ENCODE measurements around the gene TRMT2A.

Gene TRMT2A

DNA sequence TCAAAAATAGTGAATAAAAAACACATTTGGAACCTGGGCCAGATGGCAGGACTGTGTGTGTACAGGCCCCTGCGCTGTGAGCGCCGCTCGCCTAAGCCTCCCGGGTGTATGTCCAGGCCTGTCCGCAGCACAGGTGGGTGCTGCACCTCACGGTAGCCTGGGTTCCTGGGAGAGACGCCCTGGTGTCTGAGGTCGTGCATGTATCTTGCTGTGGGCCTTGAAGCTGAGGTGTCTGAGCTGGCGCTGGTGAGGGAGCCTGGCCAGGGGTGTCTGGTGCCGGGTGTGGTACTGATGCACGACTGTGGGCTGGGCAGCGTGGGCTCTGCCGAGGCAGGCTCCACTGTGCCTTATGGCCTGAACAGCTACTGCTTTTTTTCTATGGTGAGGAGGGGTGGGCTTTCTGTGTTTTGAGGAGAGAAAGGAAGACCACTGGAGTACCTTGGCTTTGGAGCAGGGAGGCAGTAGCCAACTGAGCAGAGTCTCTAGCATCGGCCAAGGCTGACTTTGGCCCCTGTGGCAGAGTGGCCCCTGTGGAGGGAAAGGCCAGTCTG, 10.4 kb upstream of the TRMT2A start:
- ATAC-seq, result no peak

DNA sequence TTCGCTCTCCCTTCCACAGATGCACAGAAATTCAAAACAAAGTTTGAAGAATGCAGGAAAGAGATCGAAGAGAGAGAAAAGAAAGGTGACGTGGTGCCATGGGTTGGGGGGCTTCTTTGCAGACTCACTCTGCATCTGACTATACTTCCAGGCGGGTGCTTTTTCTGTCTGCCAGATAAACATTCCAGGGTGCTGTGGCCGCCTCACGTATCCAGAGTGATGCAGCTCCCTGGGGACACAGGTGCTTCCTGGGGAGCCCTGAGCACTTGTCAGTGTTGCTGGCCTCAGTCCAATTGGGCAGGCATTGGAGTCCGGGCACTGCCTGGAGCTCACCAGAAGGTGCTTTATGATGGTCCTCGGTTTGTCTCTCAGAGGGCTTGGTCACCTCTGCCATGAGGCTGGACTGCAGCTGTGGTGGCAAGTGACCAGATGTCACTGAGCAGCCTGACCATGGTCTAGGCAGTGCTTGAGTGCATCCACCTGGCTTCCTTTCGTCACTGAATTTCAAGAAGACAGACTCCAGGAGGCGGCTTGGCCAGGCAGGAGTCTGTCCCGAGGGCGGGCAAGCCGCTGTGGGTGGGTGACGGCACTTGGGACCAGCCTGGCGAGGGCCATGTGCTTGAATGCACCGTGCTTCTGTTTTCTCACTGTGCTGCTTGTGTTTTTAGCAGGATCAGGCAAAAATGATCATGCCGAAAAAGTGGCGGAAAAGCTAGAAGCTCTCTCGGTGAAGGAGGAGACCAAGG, 9.4 kb upstream of the TRMT2A start:
- no peak for TF ChIP-seq SNAI2 (CRISPR knock-in tag; IDR thresholded peaks at IDR 0.05)
- TF ChIP-seq BACH2 (CRISPR knock-in tag; IDR thresholded peaks at IDR 0.05; ENCODE audit: borderline replicate concordance), result no peak
- TF ChIP-seq TOX (CRISPR knock-in tag; IDR thresholded peaks at IDR 0.05; ENCODE audit: borderline replicate concordance), result no peak
- TF ChIP-seq ZNF70 (CRISPR knock-in tag; IDR thresholded peaks at IDR 0.05), result no peak
- TF ChIP-seq, protein P1, sequence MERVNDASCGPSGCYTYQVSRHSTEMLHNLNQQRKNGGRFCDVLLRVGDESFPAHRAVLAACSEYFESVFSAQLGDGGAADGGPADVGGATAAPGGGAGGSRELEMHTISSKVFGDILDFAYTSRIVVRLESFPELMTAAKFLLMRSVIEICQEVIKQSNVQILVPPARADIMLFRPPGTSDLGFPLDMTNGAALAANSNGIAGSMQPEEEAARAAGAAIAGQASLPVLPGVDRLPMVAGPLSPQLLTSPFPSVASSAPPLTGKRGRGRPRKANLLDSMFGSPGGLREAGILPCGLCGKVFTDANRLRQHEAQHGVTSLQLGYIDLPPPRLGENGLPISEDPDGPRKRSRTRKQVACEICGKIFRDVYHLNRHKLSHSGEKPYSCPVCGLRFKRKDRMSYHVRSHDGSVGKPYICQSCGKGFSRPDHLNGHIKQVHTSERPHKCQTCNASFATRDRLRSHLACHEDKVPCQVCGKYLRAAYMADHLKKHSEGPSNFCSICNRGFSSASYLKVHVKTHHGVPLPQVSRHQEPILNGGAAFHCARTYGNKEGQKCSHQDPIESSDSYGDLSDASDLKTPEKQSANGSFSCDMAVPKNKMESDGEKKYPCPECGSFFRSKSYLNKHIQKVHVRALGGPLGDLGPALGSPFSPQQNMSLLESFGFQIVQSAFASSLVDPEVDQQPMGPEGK (CRISPR knock-in tag; IDR thresholded peaks at IDR 0.05; ENCODE audit: borderline replicate concordance), result no peak
- no peak for TF ChIP-seq ZFP30 (CRISPR knock-in tag; IDR thresholded peaks at IDR 0.05)
- TF ChIP-seq GLIS3 (CRISPR knock-in tag; IDR thresholded peaks at IDR 0.05), result no peak
- no peak for TF ChIP-seq ZFP3 (CRISPR knock-in tag; IDR thresholded peaks at IDR 0.05)
- no peak for TF ChIP-seq ZNF8 (CRISPR knock-in tag; IDR thresholded peaks at IDR 0.05)
- no peak for TF ChIP-seq ZC3H10 (CRISPR knock-in tag; IDR thresholded peaks at IDR 0.05)
- no peak for TF ChIP-seq ESRRG (CRISPR knock-in tag; IDR thresholded peaks at IDR 0.05)
- TF ChIP-seq, protein P2, sequence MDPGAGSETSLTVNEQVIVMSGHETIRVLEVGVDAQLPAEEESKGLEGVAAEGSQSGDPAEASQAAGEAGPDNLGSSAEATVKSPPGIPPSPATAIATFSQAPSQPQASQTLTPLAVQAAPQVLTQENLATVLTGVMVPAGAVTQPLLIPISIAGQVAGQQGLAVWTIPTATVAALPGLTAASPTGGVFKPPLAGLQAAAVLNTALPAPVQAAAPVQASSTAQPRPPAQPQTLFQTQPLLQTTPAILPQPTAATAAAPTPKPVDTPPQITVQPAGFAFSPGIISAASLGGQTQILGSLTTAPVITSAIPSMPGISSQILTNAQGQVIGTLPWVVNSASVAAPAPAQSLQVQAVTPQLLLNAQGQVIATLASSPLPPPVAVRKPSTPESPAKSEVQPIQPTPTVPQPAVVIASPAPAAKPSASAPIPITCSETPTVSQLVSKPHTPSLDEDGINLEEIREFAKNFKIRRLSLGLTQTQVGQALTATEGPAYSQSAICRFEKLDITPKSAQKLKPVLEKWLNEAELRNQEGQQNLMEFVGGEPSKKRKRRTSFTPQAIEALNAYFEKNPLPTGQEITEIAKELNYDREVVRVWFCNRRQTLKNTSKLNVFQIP (CRISPR knock-in tag; IDR thresholded peaks at IDR 0.05; ENCODE audit: borderline replicate concordance, low read depth), result no peak
- no peak for TF ChIP-seq CSDC2 (CRISPR knock-in tag; IDR thresholded peaks at IDR 0.05)
- TF ChIP-seq ZNF565 (CRISPR knock-in tag; conservative IDR thresholded peaks at IDR 0.05; ENCODE audit: low read depth), result no peak
- TF ChIP-seq PPARA (CRISPR knock-in tag; IDR thresholded peaks at IDR 0.05; ENCODE audit: borderline replicate concordance), result no peak
- TF ChIP-seq TCF4 (CRISPR knock-in tag; IDR thresholded peaks at IDR 0.05; ENCODE audit: borderline replicate concordance), result no peak
- no peak for TF ChIP-seq RARB (CRISPR knock-in tag; IDR thresholded peaks at IDR 0.05)
- TF ChIP-seq, protein P3, sequence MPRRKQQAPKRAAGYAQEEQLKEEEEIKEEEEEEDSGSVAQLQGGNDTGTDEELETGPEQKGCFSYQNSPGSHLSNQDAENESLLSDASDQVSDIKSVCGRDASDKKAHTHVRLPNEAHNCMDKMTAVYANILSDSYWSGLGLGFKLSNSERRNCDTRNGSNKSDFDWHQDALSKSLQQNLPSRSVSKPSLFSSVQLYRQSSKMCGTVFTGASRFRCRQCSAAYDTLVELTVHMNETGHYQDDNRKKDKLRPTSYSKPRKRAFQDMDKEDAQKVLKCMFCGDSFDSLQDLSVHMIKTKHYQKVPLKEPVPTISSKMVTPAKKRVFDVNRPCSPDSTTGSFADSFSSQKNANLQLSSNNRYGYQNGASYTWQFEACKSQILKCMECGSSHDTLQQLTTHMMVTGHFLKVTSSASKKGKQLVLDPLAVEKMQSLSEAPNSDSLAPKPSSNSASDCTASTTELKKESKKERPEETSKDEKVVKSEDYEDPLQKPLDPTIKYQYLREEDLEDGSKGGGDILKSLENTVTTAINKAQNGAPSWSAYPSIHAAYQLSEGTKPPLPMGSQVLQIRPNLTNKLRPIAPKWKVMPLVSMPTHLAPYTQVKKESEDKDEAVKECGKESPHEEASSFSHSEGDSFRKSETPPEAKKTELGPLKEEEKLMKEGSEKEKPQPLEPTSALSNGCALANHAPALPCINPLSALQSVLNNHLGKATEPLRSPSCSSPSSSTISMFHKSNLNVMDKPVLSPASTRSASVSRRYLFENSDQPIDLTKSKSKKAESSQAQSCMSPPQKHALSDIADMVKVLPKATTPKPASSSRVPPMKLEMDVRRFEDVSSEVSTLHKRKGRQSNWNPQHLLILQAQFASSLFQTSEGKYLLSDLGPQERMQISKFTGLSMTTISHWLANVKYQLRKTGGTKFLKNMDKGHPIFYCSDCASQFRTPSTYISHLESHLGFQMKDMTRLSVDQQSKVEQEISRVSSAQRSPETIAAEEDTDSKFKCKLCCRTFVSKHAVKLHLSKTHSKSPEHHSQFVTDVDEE (CRISPR knock-in tag; IDR thresholded peaks at IDR 0.05), result no peak
- no peak for TF ChIP-seq OSR1 (CRISPR knock-in tag; IDR thresholded peaks at IDR 0.05)
- ATAC-seq, result no peak

More for the DNA sequence above, 10.4 kb upstream of the TRMT2A start:
- no peak for TF ChIP-seq ZC3H10 (CRISPR knock-in tag; IDR thresholded peaks at IDR 0.05)
- no peak for TF ChIP-seq PPARA (CRISPR knock-in tag; IDR thresholded peaks at IDR 0.05; ENCODE audit: borderline replicate concordance)
- TF ChIP-seq ISL1 (CRISPR knock-in tag; IDR thresholded peaks at IDR 0.05), result no peak
- no peak for TF ChIP-seq ZNF8 (CRISPR knock-in tag; IDR thresholded peaks at IDR 0.05)
- TF ChIP-seq, protein P3 (CRISPR knock-in tag; IDR thresholded peaks at IDR 0.05), result no peak
- TF ChIP-seq, protein P4, sequence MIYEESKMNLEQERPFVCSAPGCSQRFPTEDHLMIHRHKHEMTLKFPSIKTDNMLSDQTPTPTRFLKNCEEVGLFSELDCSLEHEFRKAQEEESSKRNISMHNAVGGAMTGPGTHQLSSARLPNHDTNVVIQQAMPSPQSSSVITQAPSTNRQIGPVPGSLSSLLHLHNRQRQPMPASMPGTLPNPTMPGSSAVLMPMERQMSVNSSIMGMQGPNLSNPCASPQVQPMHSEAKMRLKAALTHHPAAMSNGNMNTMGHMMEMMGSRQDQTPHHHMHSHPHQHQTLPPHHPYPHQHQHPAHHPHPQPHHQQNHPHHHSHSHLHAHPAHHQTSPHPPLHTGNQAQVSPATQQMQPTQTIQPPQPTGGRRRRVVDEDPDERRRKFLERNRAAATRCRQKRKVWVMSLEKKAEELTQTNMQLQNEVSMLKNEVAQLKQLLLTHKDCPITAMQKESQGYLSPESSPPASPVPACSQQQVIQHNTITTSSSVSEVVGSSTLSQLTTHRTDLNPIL (CRISPR knock-in tag; IDR thresholded peaks at IDR 0.05; ENCODE audit: low read depth), result no peak
